Endodermal cell (in vitro differentiated cells): ENCODE data around the gene SCYL2. TPM values are rescaled to one million over a fixed set of nuclear protein-coding genes. Genes with fewer than 3 reads are reported as not detected.

Source experiments
- DNase-seq: peaks from one replicate; pipeline ENCODE4 v3.0.0-alpha.2; 2017
- H3K27ac ChIP-seq: 2 replicates; pipeline ENCODE4 v1.5.1; 2013; ENCODE audit warnings: mild to moderate bottlenecking, low read depth, low read length, moderate library complexity
- H3K27me3 ChIP-seq: 2 replicates; pipeline ENCODE4 v1.6.1; 2013; ENCODE audit warnings: mild to moderate bottlenecking, low read length, moderate library complexity; ENCODE audit not compliant: insufficient read depth, control insufficient read depth, poor library complexity, severe bottlenecking
- H3K36me3 ChIP-seq: 2 replicates; pipeline ENCODE4 v1.7.0; 2013; ENCODE audit warnings: mild to moderate bottlenecking, low read length, moderate library complexity; ENCODE audit not compliant: control insufficient read depth, insufficient read depth
- H3K4me1 ChIP-seq: one replicate; pipeline ENCODE4 v1.7.0; 2013; ENCODE audit warnings: low read length; ENCODE audit not compliant: control insufficient read depth, insufficient read depth
- H3K4me3 ChIP-seq: 2 replicates; pipeline ENCODE4 v1.5.1; 2013; ENCODE audit warnings: mild to moderate bottlenecking, low read length, moderate library complexity
- H3K9ac ChIP-seq: 2 replicates; pipeline ENCODE4 v1.6.1; 2013; ENCODE audit warnings: mild to moderate bottlenecking, low read length, moderate library complexity; ENCODE audit not compliant: poor library complexity, severe bottlenecking; ENCODE audit errors: extremely low read depth
- H3K9me3 ChIP-seq: 2 replicates; pipeline ENCODE4 v1.6.1; 2013; ENCODE audit warnings: mild to moderate bottlenecking, low read length, moderate library complexity; ENCODE audit not compliant: control insufficient read depth
- H3K27ac Mint-ChIP-seq: 2 replicates; pipeline ENCODE4 v1.8.0; 2020; ENCODE audit warnings: mixed read lengths
- H3K27me3 Mint-ChIP-seq: 2 replicates; pipeline ENCODE4 v1.8.0; 2021; ENCODE audit warnings: mild to moderate bottlenecking, mixed read lengths; ENCODE audit not compliant: insufficient read depth
- H3K36me3 Mint-ChIP-seq: 2 replicates; pipeline ENCODE4 v1.8.0; 2020; ENCODE audit warnings: low read depth, mixed read lengths
- H3K4me1 Mint-ChIP-seq: 2 replicates; pipeline ENCODE4 v1.8.0; 2020; ENCODE audit warnings: mixed read lengths
- H3K4me3 Mint-ChIP-seq: 2 replicates; pipeline ENCODE4 v1.8.0; 2020; ENCODE audit warnings: mild to moderate bottlenecking, moderate library complexity, mixed read lengths
- H3K9me3 Mint-ChIP-seq: 2 replicates; pipeline ENCODE4 v1.8.0; 2020; ENCODE audit warnings: mild to moderate bottlenecking, mixed read lengths
- CTCF ChIP-seq: fragments of 200-600 bp; sonication (generic); conservative IDR thresholded peaks from 2 replicates; pipeline ENCODE4 v1.5.0; 2021; ENCODE audit warnings: antibody characterized with exemption, mild to moderate bottlenecking
- WGBS, 2 experiments: methylation state at CpG; one replicate each; pipeline versions ENCODE4 v1.1.5 to v1.1.7; 2013; ENCODE audit warnings: missing lambda C conversion rate in 2 of 2, mixed read lengths in 1 of 2; ENCODE audit not compliant: insufficient coverage in 1 of 2, insufficient read length in 1 of 2; 5-methylcytosine and 5-hydroxymethylcytosine counted together
- total RNA-seq, 2 donors: library from RNA; stranded (reverse); fragmentation: NEBNext Ultra II Directional in 1 of 2; extraction: Animal tissue kit (Norgen Biotek cat#: 25700) in 1 of 2; gene quantifications; 2 replicates in 1 of 2; 3 replicates in 1 of 2; pipeline ENCODE4 v1.2.1, GENCODE V29; 2021

SCYL2 gene
- total RNA-seq, 2 donors from 2014 or later, result 54.5 to 59.6 TPM

- no peaks in the 10 kb centered on the region for H3K9me3 Mint-ChIP-seq
- H3K36me3 Mint-ChIP-seq, result no peaks in the 10 kb centered on the region
- WGBS, 2 experiments, result 94% methylated on average over 7 to 8 of the region's 9 CpGs
- no peak for TF ChIP-seq CTCF
- H3K9ac ChIP-seq, result no peak overlapping the region
- H3K4me1 ChIP-seq, result no peaks in the 10 kb centered on the region
- no peak overlapping the region for H3K27ac ChIP-seq
- no peaks in the 10 kb centered on the region for H3K36me3 ChIP-seq
- no peak for DNase-seq
- no peak overlapping the region for H3K4me3 ChIP-seq
- no peaks in the 10 kb centered on the region for H3K9me3 ChIP-seq
- H3K27ac Mint-ChIP-seq, result no peak overlapping the region
- no peak overlapping the region for H3K4me3 Mint-ChIP-seq
- H3K4me1 Mint-ChIP-seq, result peaks cover 2% of the 10 kb centered on the region
- no peaks in the 10 kb centered on the region for H3K27me3 ChIP-seq
- no peaks in the 10 kb centered on the region for H3K27me3 Mint-ChIP-seq
These were observed 116.9 kb downstream of the SCYL2 start for GRCh38 chr12:100383586-100384558.

- H3K4me3 ChIP-seq, result no peak overlapping the region
- TF ChIP-seq CTCF, result no peak
- no peak for DNase-seq
- no peaks in the 10 kb centered on the region for H3K4me1 ChIP-seq
- H3K9me3 Mint-ChIP-seq, result no peaks in the 10 kb centered on the region
- no peak overlapping the region for H3K9ac ChIP-seq
- no peaks in the 10 kb centered on the region for H3K27me3 Mint-ChIP-seq
- peaks cover 2% of the 10 kb centered on the region for H3K4me1 Mint-ChIP-seq
- WGBS, 2 experiments, result 91 to 100% methylated on average over 2 to 5 of the region's 5 CpGs
- no peak overlapping the region for H3K4me3 Mint-ChIP-seq
- no peaks in the 10 kb centered on the region for H3K9me3 ChIP-seq
- no peaks in the 10 kb centered on the region for H3K36me3 Mint-ChIP-seq
- H3K36me3 ChIP-seq, result no peaks in the 10 kb centered on the region
- H3K27me3 ChIP-seq, result no peaks in the 10 kb centered on the region
- no peak overlapping the region for H3K27ac ChIP-seq
- no peak overlapping the region for H3K27ac Mint-ChIP-seq
These were observed 117.6 kb downstream of the SCYL2 start for GRCh38 chr12:100384559-100384935.

GRCh38 chr12:100388382-100388781, 121.4 kb downstream of the SCYL2 start:
- no peak overlapping the region for H3K4me3 Mint-ChIP-seq
- H3K27me3 Mint-ChIP-seq, result no peaks in the 10 kb centered on the region
- WGBS, 2 experiments, result 88 to 100% methylated on average over 1 to 4 of the region's 5 CpGs
- Histone ChIP-seq H3K4me3 (no peak overlapping the region), H3K9ac (no peak overlapping the region), H3K36me3 (no peaks in the 10 kb centered on the region), H3K27me3 (no peaks in the 10 kb centered on the region), H3K27ac (no peak overlapping the region), H3K4me1 (no peaks in the 10 kb centered on the region), H3K9me3 (no peaks in the 10 kb centered on the region)
- H3K4me1 Mint-ChIP-seq, result peaks cover under 1% of the 10 kb centered on the region
- H3K9me3 Mint-ChIP-seq, result no peaks in the 10 kb centered on the region
- no peak for TF ChIP-seq CTCF
- H3K36me3 Mint-ChIP-seq, result no peaks in the 10 kb centered on the region
- H3K27ac Mint-ChIP-seq, result no peak overlapping the region
- no peak for DNase-seq

Other genes with a start within 250 kb of the SCYL2 start
- gene BLTP3B, start 124.3 kb upstream of the SCYL2 start, total RNA-seq, result 10 to 100 TPM; 29.1 to 40.6 TPM
- gene ACTR6, start 66.4 kb upstream of the SCYL2 start, total RNA-seq, result 10 to 100 TPM; 39.4 to 47.8 TPM
- gene DEPDC4, start 98 bp upstream of the SCYL2 start, total RNA-seq, result 1 to 10 TPM; 4.8 to 7.3 TPM
- gene SLC17A8, start 89.9 kb downstream of the SCYL2 start, total RNA-seq, result under 1 TPM in 1 of 2 donors, not detected in 1; 0.40 TPM
- not detected for gene NR1H4, start 206.7 kb downstream of the SCYL2 start, total RNA-seq